Gastroesophageal sphincter (tissue), 3 donors: ENCODE measurements around the gene SLC5A6.

Experiments used
- CTCF ChIP-seq, 4 experiments: fragments of 200-600 bp in 2 of 4; fragments of 450-650 bp in 2 of 4; sonication (generic) in 1 of 4; IDR thresholded peaks; one replicate each; pipeline ENCODE4 v1.5.1; 2017 to 2019; ENCODE audit warnings: antibody characterized with exemption in 4 of 4, mild to moderate bottlenecking in 2 of 4, moderate library complexity in 2 of 4
- EP300 ChIP-seq: sonication (generic); formaldehyde crosslinking; IDR thresholded peaks from one replicate; pipeline ENCODE4 v1.6.1; 2017; ENCODE audit warnings: antibody characterized with exemption, mild to moderate bottlenecking
- POLR2A ChIP-seq, 2 donors: fragments of 450-650 bp; IDR thresholded peaks; one replicate each; pipeline ENCODE4 v1.6.1; 2017; ENCODE audit warnings: antibody characterized with exemption in 2 of 2, mild to moderate bottlenecking in 2 of 2, moderate library complexity in 1 of 2
- POLR2AphosphoS5 ChIP-seq: sonication (generic); formaldehyde crosslinking; IDR thresholded peaks from one replicate; pipeline ENCODE4 v1.6.1; 2017; ENCODE audit warnings: antibody characterized with exemption

- TF ChIP-seq POLR2A (IDR thresholded peaks at IDR 0.05) (no peak), CTCF (IDR thresholded peaks at IDR 0.05) (no peak), POLR2AphosphoS5 (no peak), EP300 (no peak)
These were observed 46.9 kb downstream of the SLC5A6 start for GRCh38 chr2:27164960-27165763.
